GM19455 (cell line): ENCODE results near the gene DLL4.

Experiments
- ATAC-seq: cut with Tn5 transposase; IDR thresholded peaks from one replicate; pipeline ENCODE4 v1.9.1; 2021; ENCODE audit not compliant: unreplicated experiment

DLL4 gene

GRCh38 chr15:40906091-40906990, 22.8 kb upstream of the DLL4 start:
- peak; percentile 70 for ATAC-seq

- no peak for ATAC-seq
These were observed 21.9 kb upstream of the DLL4 start for GRCh38 chr15:40906991-40907802.

GRCh38 chr15:40908095-40908494, 21.0 kb upstream of the DLL4 start:
- ATAC-seq = no peak

- ATAC-seq = no peak
These were observed 19.2 kb upstream of the DLL4 start for GRCh38 chr15:40909662-40910630.

GRCh38 chr15:40911141-40911540, 18.0 kb upstream of the DLL4 start:
- no peak for ATAC-seq

GRCh38 chr15:40911693-40912092, 17.4 kb upstream of the DLL4 start:
- no peak for ATAC-seq

GRCh38 chr15:40912478-40912877, 16.7 kb upstream of the DLL4 start:
- ATAC-seq = no peak

GRCh38 chr15:40914013-40914412, 15.1 kb upstream of the DLL4 start:
- no peak for ATAC-seq

GRCh38 chr15:40914486-40914885, 14.7 kb upstream of the DLL4 start:
- ATAC-seq = no peak

- no peak for ATAC-seq
These were observed 14.0 kb upstream of the DLL4 start for GRCh38 chr15:40915116-40915661.

GRCh38 chr15:40915679-40916078, 13.5 kb upstream of the DLL4 start:
- no peak for ATAC-seq

- ATAC-seq = no peak
These were observed 11.6 kb upstream of the DLL4 start for GRCh38 chr15:40917585-40917984.

GRCh38 chr15:40918146-40918798, 10.9 kb upstream of the DLL4 start:
- no peak for ATAC-seq

GRCh38 chr15:40918799-40919392, 10.2 kb upstream of the DLL4 start:
- ATAC-seq = no peak

- no peak for ATAC-seq
These were observed 7.1 kb upstream of the DLL4 start for GRCh38 chr15:40921949-40922607.

- ATAC-seq = no peak
These were observed 6.5 kb upstream of the DLL4 start for GRCh38 chr15:40922608-40923005.

GRCh38 chr15:40923551-40923950, 5.6 kb upstream of the DLL4 start:
- ATAC-seq = no peak

GRCh38 chr15:40925495-40925862, 3.7 kb upstream of the DLL4 start:
- no peak for ATAC-seq
